ENCODE results near the gene TSHZ1.

GRCh38 chr18:75199327-75199726 is 11.3 kb upstream of the TSHZ1 start:
- TF ChIP-seq ETS1 (IDR thresholded peaks at IDR 0.05) = no peak
- TF ChIP-seq CTCF (conservative IDR thresholded peaks at IDR 0.05; ENCODE audit: low read depth in 2 of 2) = no peak
- no peak for TF ChIP-seq JUNB (IDR thresholded peaks at IDR 0.05; ENCODE audit: unreplicated experiment)
- no peak for TF ChIP-seq POLR2AphosphoS5 (IDR thresholded peaks at IDR 0.05; ENCODE audit: low read depth)
- TF ChIP-seq ZNF114 (CRISPR knock-in tag; IDR thresholded peaks at IDR 0.05) = no peak
- TF ChIP-seq REST (IDR thresholded peaks at IDR 0.05; ENCODE audit: unreplicated experiment) = no peak
- TF ChIP-seq ZNF462 (CRISPR knock-in tag; IDR thresholded peaks at IDR 0.05) = no peak
- no peak for TF ChIP-seq CREB1 (CRISPR knock-in tag; IDR thresholded peaks at IDR 0.05; ENCODE audit: low read depth)
- no peak for TF ChIP-seq EZH2phosphoT487 (IDR thresholded peaks at IDR 0.05; ENCODE audit: unreplicated experiment)
- TF ChIP-seq EZH2 (IDR thresholded peaks at IDR 0.05; ENCODE audit: low read depth, unreplicated experiment) = no peak

All from GM23338 (cell line).